Lower leg skin (tissue), 4 donors: ENCODE data around the gene BRD1. TPM values are rescaled to one million over a fixed set of nuclear protein-coding genes. Genes with fewer than 3 reads are reported as not detected.

Experiments used
- DNase-seq, 2 donors: peaks; one replicate each; pipeline ENCODE4 v3.0.0-alpha.2; 2019; ENCODE audit warnings: low spot score in 2 of 2
- H3K4me3 ChIP-seq: fragments of 200-600 bp; sonication (generic); 2 replicates; pipeline ENCODE4 v1.5.1; 2017; ENCODE audit warnings: mild to moderate bottlenecking, low read depth; ENCODE audit not compliant: poor library complexity, severe bottlenecking
- POLR2A ChIP-seq, 2 donors: fragments of 450-650 bp; IDR thresholded peaks; one replicate each; pipeline ENCODE4 v1.6.1; 2016 to 2017; ENCODE audit warnings: antibody characterized with exemption in 2 of 2, mild to moderate bottlenecking in 1 of 2, moderate library complexity in 1 of 2
- WGBS, 2 donors: methylation state at CpG; one replicate each; pipeline ENCODE4 v1.1.5; 2018; 5-methylcytosine and 5-hydroxymethylcytosine counted together
- intact Hi-C: fragments of 100-400 bp; cut with DNase I; formaldehyde crosslinking; loops from one replicate; pipeline ENCODE4 v1.15.0; 2023; ENCODE audit warnings: low total_unique reads
- total RNA-seq, 4 donors: library from RNA; depleted of rRNA; stranded (reverse); fragments of >200 nt; gene quantifications; one replicate each; pipeline ENCODE4 v1.1.0, GENCODE V29; 2016
- TF ChIP-seq, protein P1 (sequence below), 3 donors: fragments of 450-650 bp; IDR thresholded peaks; one replicate each; pipeline ENCODE4 v1.5.1; 2016; ENCODE audit warnings: antibody characterized with exemption in 3 of 3, mild to moderate bottlenecking in 3 of 3, moderate library complexity in 2 of 3

The BRD1 gene
- total RNA-seq, 4 donors from 2014 or later, result 64.8 to 104 (median 89.8) TPM

DNA sequence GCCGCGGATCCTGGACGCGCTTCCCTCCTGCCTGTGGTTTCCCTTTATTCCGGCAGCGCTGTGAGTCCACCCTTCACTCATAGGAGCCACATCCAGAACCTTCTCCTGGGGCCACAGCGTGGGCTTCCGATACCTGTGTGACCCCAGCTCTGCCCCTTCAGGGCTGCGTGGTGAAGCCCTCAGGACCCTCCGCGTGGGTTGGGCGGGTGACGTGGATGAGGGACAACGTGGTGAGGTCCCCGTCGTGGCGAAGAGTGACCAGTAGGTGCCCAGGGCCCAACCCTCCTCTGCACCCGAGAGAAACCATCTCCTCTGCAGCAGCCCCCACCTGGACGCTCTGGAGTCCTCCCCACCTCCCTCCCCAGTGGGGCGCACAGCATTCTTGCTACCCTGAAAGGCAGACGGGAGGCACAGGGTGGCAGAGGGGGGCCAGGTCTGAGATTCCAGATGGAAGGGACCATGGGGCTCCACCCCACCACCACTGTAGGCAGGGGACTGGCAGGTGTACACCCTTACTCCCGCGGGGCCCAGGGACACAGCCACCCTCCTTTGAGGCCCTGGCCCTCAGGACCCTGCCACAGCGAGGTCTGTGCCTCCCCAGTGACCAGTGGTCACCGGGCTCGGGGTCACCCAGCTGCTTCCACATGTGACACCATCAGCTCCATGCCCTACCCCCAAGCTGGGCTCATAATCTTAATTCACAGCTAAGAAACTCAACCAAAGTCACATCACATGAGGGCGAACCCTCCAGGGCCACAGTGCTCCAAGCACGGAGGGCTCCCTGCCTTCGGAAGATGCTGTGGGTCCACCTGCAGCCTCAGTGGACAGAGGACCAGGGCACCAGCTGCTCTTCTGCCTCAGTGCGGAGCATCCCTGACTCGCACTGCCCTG, 22.6 kb upstream of the BRD1 start:
- WGBS, 2 donors, result 53 to 64% methylated on average over 16 to 24 of the region's 31 CpGs
- DNase-seq, result no peak
- intact Hi-C loops, result no loop called here
- no peak overlapping the region for H3K4me3 ChIP-seq
- TF ChIP-seq POLR2A (IDR thresholded peaks at IDR 0.05), result no peak
- TF ChIP-seq, protein P1, sequence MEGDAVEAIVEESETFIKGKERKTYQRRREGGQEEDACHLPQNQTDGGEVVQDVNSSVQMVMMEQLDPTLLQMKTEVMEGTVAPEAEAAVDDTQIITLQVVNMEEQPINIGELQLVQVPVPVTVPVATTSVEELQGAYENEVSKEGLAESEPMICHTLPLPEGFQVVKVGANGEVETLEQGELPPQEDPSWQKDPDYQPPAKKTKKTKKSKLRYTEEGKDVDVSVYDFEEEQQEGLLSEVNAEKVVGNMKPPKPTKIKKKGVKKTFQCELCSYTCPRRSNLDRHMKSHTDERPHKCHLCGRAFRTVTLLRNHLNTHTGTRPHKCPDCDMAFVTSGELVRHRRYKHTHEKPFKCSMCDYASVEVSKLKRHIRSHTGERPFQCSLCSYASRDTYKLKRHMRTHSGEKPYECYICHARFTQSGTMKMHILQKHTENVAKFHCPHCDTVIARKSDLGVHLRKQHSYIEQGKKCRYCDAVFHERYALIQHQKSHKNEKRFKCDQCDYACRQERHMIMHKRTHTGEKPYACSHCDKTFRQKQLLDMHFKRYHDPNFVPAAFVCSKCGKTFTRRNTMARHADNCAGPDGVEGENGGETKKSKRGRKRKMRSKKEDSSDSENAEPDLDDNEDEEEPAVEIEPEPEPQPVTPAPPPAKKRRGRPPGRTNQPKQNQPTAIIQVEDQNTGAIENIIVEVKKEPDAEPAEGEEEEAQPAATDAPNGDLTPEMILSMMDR (IDR thresholded peaks at IDR 0.05), result no peak

DNA sequence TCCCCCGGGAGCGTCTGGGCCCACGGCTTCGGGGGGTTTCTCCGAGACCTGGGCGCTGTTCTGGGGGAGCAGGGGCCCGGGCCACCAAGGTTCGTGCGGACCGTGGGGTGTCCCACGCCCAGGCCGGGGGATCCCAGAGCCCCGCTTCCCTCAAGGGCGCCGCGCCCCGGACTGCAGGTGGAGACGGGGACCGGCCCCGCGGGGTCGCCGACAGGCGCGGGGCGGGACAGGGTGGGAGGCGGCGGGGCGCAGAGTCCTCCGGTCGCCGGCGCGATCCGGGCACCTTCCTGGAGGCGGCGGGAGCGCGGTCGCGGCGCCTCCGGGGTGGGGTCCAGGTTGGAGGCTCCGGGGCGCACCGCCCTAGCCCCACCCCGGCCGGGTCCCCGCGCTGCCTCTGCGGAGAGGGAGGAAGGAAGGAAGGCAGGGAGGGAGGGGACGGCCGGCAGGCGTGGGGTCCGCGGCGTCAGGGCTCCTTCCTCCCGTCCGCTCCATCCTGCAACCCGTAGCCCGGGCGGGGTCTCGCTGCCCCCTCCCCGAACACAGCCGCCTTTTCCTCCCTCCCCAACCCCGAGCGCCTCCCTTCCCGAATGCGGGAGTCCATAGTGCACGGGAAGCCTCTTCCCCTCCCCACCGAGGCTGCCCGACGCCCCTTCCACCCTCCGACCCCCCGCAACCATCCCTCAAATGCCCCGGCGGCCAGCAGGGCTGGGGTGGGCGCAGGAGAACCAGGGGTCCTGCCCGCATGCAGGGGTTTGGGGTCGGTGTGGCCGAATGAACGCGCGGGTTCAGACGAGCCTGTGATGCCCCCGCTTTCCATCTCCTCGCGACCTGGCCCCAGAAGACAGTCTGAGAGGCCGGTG, 21.7 kb upstream of the BRD1 start:
- no peak for DNase-seq
- WGBS, 2 donors, result 3 to 5% methylated on average over 32 to 72 of the region's 89 CpGs
- intact Hi-C loops, result no loop called here
- no peak for TF ChIP-seq POLR2A (IDR thresholded peaks at IDR 0.05)
- TF ChIP-seq, protein P1 (IDR thresholded peaks at IDR 0.05), result no peak
- no peak overlapping the region for H3K4me3 ChIP-seq

DNA sequence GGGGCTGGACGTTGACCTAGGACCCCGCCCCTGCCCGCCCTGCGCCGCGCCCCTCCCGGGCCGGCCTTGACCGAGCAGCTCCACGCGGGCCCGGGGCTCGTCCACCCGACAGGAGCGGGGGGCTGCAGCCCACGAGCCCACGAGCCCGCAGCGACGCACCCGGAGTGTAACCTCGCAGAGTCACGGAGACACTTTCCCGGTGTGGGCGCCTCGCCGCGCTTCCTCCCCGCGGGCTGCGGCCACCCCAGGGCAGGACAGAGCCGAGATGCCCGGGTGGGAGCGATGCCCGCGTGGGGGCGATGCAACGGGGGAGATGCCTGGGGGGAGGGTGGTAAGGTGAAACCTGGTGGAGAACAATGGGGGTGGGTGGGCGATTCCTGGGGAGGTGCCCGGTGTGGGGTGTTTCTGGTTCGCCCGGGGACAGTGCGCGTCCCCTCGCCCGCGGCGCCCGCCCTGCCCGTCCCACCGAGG, 21.1 kb upstream of the BRD1 start:
- no peak for DNase-seq
- intact Hi-C loops, result no loop called here
- H3K4me3 ChIP-seq, result peak overlapping the region; percentile 24
- 0 to 1% methylated on average over 4 to 14 of the region's 51 CpGs for WGBS, 2 donors
- TF ChIP-seq POLR2A (IDR thresholded peaks at IDR 0.05), result no peak
- TF ChIP-seq, protein P1 (IDR thresholded peaks at IDR 0.05), result no peak

DNA sequence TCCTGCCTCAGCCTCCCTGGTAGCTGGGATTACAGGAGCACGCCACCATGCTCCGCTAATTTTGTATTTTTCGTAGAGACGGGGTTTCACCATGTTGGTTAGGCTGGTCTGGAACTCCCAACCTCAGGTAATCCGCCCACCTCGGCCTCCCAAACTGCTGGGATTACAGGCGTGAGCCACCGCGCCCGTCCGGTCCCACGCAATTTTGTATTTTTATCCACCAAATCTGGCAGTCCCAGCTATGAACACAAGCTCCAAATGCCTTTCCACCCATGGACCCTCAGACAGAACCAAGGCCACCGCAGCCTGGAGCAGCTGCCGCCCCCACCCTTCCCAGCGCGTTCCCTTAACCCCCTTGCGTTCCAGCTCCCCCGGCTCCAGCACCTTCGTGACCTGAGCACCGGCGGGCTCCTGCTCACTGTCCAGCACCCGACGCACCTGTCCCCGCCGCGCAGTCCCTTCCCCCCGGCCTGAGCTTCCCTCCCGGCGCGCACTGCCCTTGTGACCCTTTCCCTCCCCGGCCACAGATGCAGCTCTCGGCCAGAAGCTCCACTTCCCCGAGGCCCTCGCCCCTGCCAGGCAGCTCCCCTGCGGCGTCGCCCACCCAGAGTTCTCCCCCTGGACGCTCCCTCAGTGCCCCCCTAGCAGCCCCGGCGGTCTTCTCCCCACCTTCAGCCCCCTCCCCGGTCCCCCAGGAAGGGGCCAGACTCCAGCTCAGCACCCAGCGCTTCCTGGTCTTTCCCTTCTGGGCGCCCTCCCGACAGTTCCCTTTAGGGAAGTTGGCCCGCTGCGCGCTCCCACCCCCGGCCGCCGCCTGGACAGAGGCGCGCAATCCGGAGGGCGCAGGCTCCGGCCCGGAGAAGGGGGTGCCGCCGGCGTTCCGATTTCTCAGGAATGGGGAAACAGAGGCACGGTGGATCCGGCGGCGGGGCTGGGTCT, 20.3 kb upstream of the BRD1 start:
- whole genome bisulfite sequencing, 2 donors, result 35 to 36% methylated on average over 52 to 59 of the region's 64 CpGs
- peak overlapping the region; percentile 24 for H3K4me3 ChIP-seq
- intact Hi-C loops, result no loop called here
- peak in 1 of 2 donors; percentile 86 for DNase-seq
- no peak for TF ChIP-seq POLR2A (IDR thresholded peaks at IDR 0.05)

DNA sequence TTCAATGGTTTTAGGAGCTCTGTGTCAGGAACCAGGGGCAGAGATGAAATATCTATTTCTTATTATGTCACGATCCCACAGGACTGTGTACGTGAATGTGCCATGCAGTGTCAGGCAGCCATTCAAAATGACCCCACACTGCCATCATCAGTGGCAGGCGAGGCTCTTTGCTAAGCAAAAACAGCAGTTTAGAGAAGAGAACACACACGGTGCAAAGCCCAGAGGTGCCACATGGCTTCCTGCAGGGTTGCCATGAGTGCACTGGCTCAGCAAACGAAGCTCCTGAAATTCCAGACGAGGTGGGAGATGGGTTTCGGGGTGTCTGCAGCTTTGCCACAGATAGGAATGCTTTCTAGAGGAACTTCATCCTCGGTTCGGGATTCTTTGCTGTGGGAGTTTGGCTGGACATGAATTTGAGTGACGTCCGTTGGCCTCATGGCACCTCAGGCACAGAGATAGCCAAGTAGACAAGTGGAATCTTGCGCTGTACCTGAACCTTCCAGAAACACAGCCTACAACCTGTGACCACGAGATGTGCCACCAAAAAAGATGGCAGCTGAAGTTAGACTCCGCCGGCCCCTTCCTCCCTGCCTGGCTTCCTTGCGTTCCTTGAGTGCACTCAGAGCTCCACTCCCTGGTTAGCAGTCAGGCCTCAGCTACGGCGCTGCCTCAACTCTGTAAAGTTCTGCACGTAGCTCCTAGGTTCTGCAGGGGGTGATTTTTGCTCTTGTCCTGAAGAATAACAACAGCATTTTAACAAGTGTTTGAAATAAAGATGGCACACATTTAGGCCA, 18.2 kb upstream of the BRD1 start:
- 76 to 77% methylated on average over 19 of the region's 19 CpGs for WGBS, 2 donors
- no peak overlapping the region for H3K4me3 ChIP-seq
- TF ChIP-seq, protein P1 (IDR thresholded peaks at IDR 0.05), result no peak
- no peak for TF ChIP-seq POLR2A (IDR thresholded peaks at IDR 0.05)
- no peak for DNase-seq
- intact Hi-C loops, result no loop called here
